HepG2 (cell line): ENCODE results near the gene LYPD1. TPM values are rescaled to one million over a fixed set of nuclear protein-coding genes. Genes with fewer than 3 reads are reported as not detected.

Source experiments
- ATAC-seq: fragments of 200-7000 bp; cut with Tn5 transposase; 3 replicates; pipeline ENCODE4 v1.9.1; 2020; ENCODE audit warnings: mild to moderate bottlenecking, moderate library complexity
- BruUV-seq: library from RNA; stranded (reverse); fragments of 400-500 nt; replicated peaks from 2 replicates; lab custom pipeline; 2021; lab: Mats Ljungman, UMichigan
- CTCF ChIA-PET: fragments of 300-600 bp; formaldehyde crosslinking; extraction: SDS; loops from one replicate; lab custom pipeline; 2021; ENCODE audit warnings: low total read pairs, inconsistent platforms, low intra/inter-chr PET ratio; lab: Yijun Ruan, JAX
- POLR2A ChIA-PET: fragments of 350-600 bp; sonication (Branson Sonifier 250); formaldehyde crosslinking; loops from one replicate; lab custom pipeline; 2020; ENCODE audit warnings: antibody characterized with exemption, inconsistent platforms; lab: Yijun Ruan, JAX
- DNase-seq: peaks from one replicate; pipeline ENCODE4 v3.0.0-alpha.2; 2015; ENCODE audit warnings: low spot score
- FAIRE-seq: peaks from 3 replicates; lab custom pipeline; 2011; peaks lifted over from hg19 to GRCh38; lab: Jason Lieb, UNC
- H2AFZ ChIP-seq: one replicate; pipeline ENCODE4 v1.6.1; 2011; ENCODE audit warnings: low read length, inconsistent platforms
- H3K27ac ChIP-seq: fragments of 300-600 bp; 3 replicates; pipeline ENCODE4 v1.8.0; 2011; ENCODE audit warnings: mixed run types, mild to moderate bottlenecking, mixed read lengths, low read length, inconsistent platforms; ENCODE audit not compliant: insufficient read depth; ENCODE audit errors: extremely low read length
- H3K27me3 ChIP-seq, 2 experiments: fragments of 200-600 bp in 1 of 2; 2 replicates in 1 of 2; 3 replicates in 1 of 2; pipeline versions ENCODE4 v1.6.0 to v1.8.0; 2011; ENCODE audit warnings: low read length in 2 of 2, mild to moderate bottlenecking in 2 of 2, moderate library complexity in 2 of 2, inconsistent platforms in 1 of 2; ENCODE audit not compliant: insufficient read depth in 2 of 2, control insufficient read depth in 1 of 2
- H3K36me3 ChIP-seq, 2 experiments: fragments of 200-600 bp in 1 of 2; replicated peaks in 1 of 2; 2 replicates in 1 of 2; 3 replicates in 1 of 2; pipeline versions ENCODE4 v1.5.1 to v1.8.0; 2011; ENCODE audit warnings: low read length in 2 of 2, inconsistent platforms in 1 of 2; ENCODE audit not compliant: insufficient read depth in 2 of 2, control insufficient read depth in 1 of 2
- H3K4me1 ChIP-seq: 2 replicates; pipeline ENCODE4 v1.5.1; 2012; ENCODE audit warnings: low read length, inconsistent platforms; ENCODE audit not compliant: insufficient read depth
- H3K4me2 ChIP-seq: 2 replicates; pipeline ENCODE4 v1.6.0; 2011; ENCODE audit warnings: low read depth, low read length, inconsistent platforms
- H3K4me3 ChIP-seq, 3 experiments: fragments of 200-600 bp in 1 of 3; sonication (generic), shearing (Covaris generic) in 1 of 3; replicated peaks in 1 of 3; 2 replicates each; pipeline ENCODE4 v1.5.1; 2011 to 2016; ENCODE audit warnings: low read length in 3 of 3, inconsistent platforms in 2 of 3, low read depth in 2 of 3, mild to moderate bottlenecking in 2 of 3, control low read depth in 1 of 3, mixed read lengths in 1 of 3; ENCODE audit not compliant: insufficient read depth in 1 of 3
- H3K79me2 ChIP-seq: one replicate; pipeline ENCODE4 v1.6.1; 2011; ENCODE audit warnings: low read length, inconsistent platforms; ENCODE audit not compliant: insufficient read depth
- H3K9ac ChIP-seq: 2 replicates; pipeline ENCODE4 v1.6.0; 2011; ENCODE audit warnings: mild to moderate bottlenecking, low read depth, low read length, inconsistent platforms; ENCODE audit not compliant: insufficient read depth
- H3K9me3 ChIP-seq: 2 replicates; pipeline ENCODE4 v1.5.1; 2012; ENCODE audit warnings: mild to moderate bottlenecking, low read length
- H4K20me1 ChIP-seq: 2 replicates; pipeline ENCODE4 v1.6.0; 2011; ENCODE audit warnings: inconsistent platforms, mild to moderate bottlenecking, low read length, moderate library complexity; ENCODE audit not compliant: insufficient read depth
- ARID3A ChIP-seq: IDR thresholded peaks from 2 replicates; pipeline ENCODE4 v1.6.1; 2012; ENCODE audit warnings: low read depth, low read length, improper control_type of control experiment
- IKZF1 ChIP-seq: fragments of 450-650 bp; IDR thresholded peaks from 2 replicates; pipeline ENCODE4 v1.7.1; 2016
- KMT2B ChIP-seq: IDR thresholded peaks from 2 replicates; pipeline ENCODE4 v1.6.1; 2016; ENCODE audit warnings: missing genetic modification reagents, missing compliant biosample characterization
- MXD3 ChIP-seq: IDR thresholded peaks from 2 replicates; pipeline ENCODE4 v1.6.1; 2016; ENCODE audit warnings: mild to moderate bottlenecking, missing biosample characterization, missing genetic modification reagents
- NFKB2 ChIP-seq: sonication (generic); formaldehyde crosslinking; IDR thresholded peaks from 2 replicates; pipeline ENCODE4 v1.4.0; 2020; ENCODE audit warnings: missing genetic modification reagents, borderline replicate concordance
- RFX3 ChIP-seq: IDR thresholded peaks from 2 replicates; pipeline ENCODE4 v1.6.1; 2016; ENCODE audit warnings: missing biosample characterization, missing genetic modification reagents
- ZBTB43 ChIP-seq: sonication (generic); formaldehyde crosslinking; conservative IDR thresholded peaks from 2 replicates; pipeline ENCODE4 v1.4.0; 2020; ENCODE audit warnings: missing genetic modification reagents
- ZKSCAN5 ChIP-seq: sonication (generic); formaldehyde crosslinking; IDR thresholded peaks from 2 replicates; pipeline ENCODE4 v1.5.1; 2020; ENCODE audit warnings: mild to moderate bottlenecking, missing genetic modification reagents
- ZMAT3 ChIP-seq: sonication (generic); formaldehyde crosslinking; conservative IDR thresholded peaks from 2 replicates; pipeline ENCODE4 v1.7.0; 2021; ENCODE audit warnings: missing genetic modification reagents
- ZNF839 ChIP-seq: sonication (generic); formaldehyde crosslinking; IDR thresholded peaks from 2 replicates; pipeline ENCODE4 v1.4.0; 2020; ENCODE audit warnings: missing genetic modification reagents, mild to moderate bottlenecking, borderline replicate concordance
- ZSCAN5A ChIP-seq: sonication (generic); formaldehyde crosslinking; IDR thresholded peaks from 2 replicates; pipeline ENCODE4 v1.8.0; 2022; ENCODE audit warnings: mild to moderate bottlenecking, missing genetic modification reagents, borderline replicate concordance
- WGBS: methylation state at CpG from one replicate; pipeline ENCODE4 v1.1.6; 2017; ENCODE audit warnings: low lambda C conversion rate; 5-methylcytosine and 5-hydroxymethylcytosine counted together
- in situ Hi-C: cut with HindIII; loops from 2 replicates; pipeline ENCODE4 v1.10.0; 2017; ENCODE audit warnings: low pct_unique_long_range_greater_than_20kb; ENCODE audit not compliant: extremely low pct_ligation_motif_present
- intact Hi-C: fragments of 100-400 bp; cut with micrococcal nuclease; formaldehyde crosslinking; loops from one replicate; pipeline ENCODE4 v1.10.0; 2022; ENCODE audit not compliant: unreplicated experiment
- polyA plus RNA-seq, 8 experiments: library from polyadenylated mRNA; depleted of rRNA in 3 of 8; stranded (reverse) in 7 of 8; unstranded in 1 of 8; fragments of >200 nt; fragmentation: Illumina TruSeq in 4 of 8; extraction: Trizol in 4 of 8; gene quantifications; 2 replicates each; pipeline versions ENCODE4 v1.2.1 to v1.2.3, GENCODE V29; 2011 to 2016; ENCODE audit warnings: low read depth in 4 of 8, missing spikeins in 1 of 8, mixed read lengths in 1 of 8; ENCODE audit not compliant: insufficient read depth in 1 of 8
- total RNA-seq, 5 experiments: library from RNA; depleted of rRNA; stranded (reverse); fragments of >200 nt; fragmentation: Illumina TruSeq; extraction: Trizol; gene quantifications; 2 replicates each; pipeline ENCODE4 v1.2.3, GENCODE V29; 2016; ENCODE audit warnings: low read depth in 1 of 5

Gene LYPD1
- total and polyA plus RNA-seq, 2 of the 13 experiments (the other 11 are each of a cell fraction or from before 2014, with no cell fraction given) = not detected

GRCh38 chr2:132716954-132717353 lies 46.9 kb upstream of the LYPD1 start (continued):
- TF ChIP-seq RFX3 = no peak
- no peak for TF ChIP-seq NFKB2 (CRISPR knock-in tag)

- DNase-seq = no peak
- Histone ChIP-seq H3K27ac (no peak overlapping the region), H3K4me3 (no peak overlapping the region), H3K79me2 (no peaks in the 10 kb centered on the region), H4K20me1 (no peaks in the 10 kb centered on the region), H3K9ac (no peak overlapping the region), H2AFZ (no peak overlapping the region), H3K4me1 (no peaks in the 10 kb centered on the region), H3K4me2 (no peak overlapping the region)
- ChIA-PET CTCF (no interaction called here), POLR2A (no interaction called here)
- BruUV-seq = no TSS peak
- 1% methylated on average over 7 of the region's 7 CpGs for WGBS
- ATAC-seq = no peak
- intact Hi-C loops = no loop called here
- TF ChIP-seq ZMAT3 = no peak
- TF ChIP-seq, all 625 proteins: peak for 0
- Histone ChIP-seq H3K27me3 (no peaks in the 10 kb centered on the region), H3K9me3 (no peaks in the 10 kb centered on the region), H3K36me3 (no peaks in the 10 kb centered on the region)
- FAIRE-seq = no peak
- in situ Hi-C loops = no loop called here
Observed at GRCh38 chr2:132715386-132716351, 45.7 kb upstream of the LYPD1 start.

- in situ Hi-C loops = no loop called here
- Histone ChIP-seq H2AFZ (no peak overlapping the region), H3K79me2 (no peaks in the 10 kb centered on the region), H3K9ac (no peak overlapping the region), H3K4me1 (no peaks in the 10 kb centered on the region), H3K9me3 (0 out of 2 replicates have a peak, but pooled peaks cover 22% of the 10 kb centered on the region), H3K27ac (no peak overlapping the region), H3K36me3 (no peaks in the 10 kb centered on the region), H3K27me3 (no peaks in the 10 kb centered on the region), H3K4me2 (no peak overlapping the region), H4K20me1 (no peaks in the 10 kb centered on the region), H3K4me3 (no peak overlapping the region)
- ChIA-PET CTCF (no interaction called here), POLR2A (no interaction called here)
- 54% methylated on average over 4 of the region's 4 CpGs for WGBS
- no peak for FAIRE-seq
- no peak for DNase-seq
- intact Hi-C loops = no loop called here
- no peak for ATAC-seq
- no TSS peak for BruUV-seq
- TF ChIP-seq KMT2B (CRISPR knock-in tag) (no peak), ZNF839 (CRISPR knock-in tag) (no peak), ZSCAN5A (CRISPR knock-in tag) (no peak), ZKSCAN5 (no peak), ZBTB43 (CRISPR knock-in tag) (no peak), MXD3 (no peak), IKZF1 (no peak), ARID3A (no peak)
Observed at GRCh38 chr2:132703396-132703795, 33.4 kb upstream of the LYPD1 start.
